CD4-positive, alpha-beta T cell treated with Interferon gamma for 1 hour (primary cell): Measurements from ENCODE around the gene SIRPB2.
A peak's percentile ranks its signal among the peaks of the same experiment; 100 is the strongest.

Experiments
- DNase-seq: peaks from one replicate; pipeline ENCODE4 v3.0.0-alpha.2; 2020

SIRPB2 gene

DNA sequence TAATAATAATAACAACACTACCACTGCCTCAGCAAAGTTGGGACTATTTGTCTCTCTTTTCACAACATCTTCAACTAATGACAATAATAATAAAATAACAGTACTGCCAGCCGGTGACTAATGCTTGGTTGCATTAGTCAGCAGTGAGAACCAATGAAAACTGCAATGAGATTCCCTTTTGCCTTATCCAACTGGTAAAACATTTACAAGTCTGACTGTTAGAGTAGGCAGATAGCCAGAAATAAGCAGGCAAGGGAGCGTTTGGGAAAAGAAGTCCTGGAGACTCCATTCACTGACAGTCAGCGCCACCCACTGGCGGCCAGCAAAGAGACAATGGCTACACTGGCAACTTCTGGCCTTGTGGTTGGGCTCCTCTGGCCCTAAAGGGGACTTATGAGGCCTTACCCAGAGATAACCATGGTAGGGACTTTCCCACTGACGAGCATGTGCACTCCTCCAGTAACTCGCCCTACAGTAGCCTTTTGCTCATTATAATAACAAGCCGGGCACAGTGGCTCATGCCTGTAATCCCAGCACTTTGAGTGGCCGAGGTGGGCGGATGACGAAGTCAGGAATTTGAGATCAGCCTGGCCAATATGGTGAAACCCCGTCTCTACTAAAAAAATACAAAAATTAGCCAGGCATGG is 21.2 kb downstream of the SIRPB2 start:
- DNase-seq, result peak; percentile 38

DNA sequence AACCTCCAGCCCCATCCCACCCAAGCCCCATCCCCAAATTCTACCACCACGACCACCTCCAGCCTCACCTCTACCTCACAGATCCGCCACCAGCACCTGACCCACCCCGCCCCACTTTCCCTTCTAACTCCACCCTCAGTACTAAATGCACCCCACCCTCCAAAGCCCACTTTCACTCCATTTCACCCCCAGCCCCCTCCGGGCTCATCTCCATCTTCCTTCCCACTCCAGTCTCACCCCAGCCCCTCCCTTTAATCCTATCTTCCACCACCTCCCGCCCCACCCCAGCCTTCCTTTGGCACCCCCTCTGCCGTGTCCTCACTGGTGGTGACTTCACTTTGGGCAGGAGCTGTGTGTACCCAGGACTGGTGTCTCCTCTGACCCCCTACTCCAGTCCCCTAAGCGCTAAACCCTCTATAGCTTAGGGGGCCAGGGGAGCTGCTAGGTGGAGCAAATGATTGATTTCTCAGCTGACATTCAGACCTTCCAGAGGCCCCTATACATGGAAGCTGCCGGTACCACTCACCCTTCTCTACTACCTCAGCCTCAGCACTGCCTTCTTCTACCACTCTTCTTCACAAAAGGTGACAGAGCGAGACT is 21.8 kb downstream of the SIRPB2 start:
- DNase-seq, result no peak

GRCh38 chr20:1468117-1468624 is 23.0 kb downstream of the SIRPB2 start:
- no peak for DNase-seq

GRCh38 chr20:1467355-1468116 is 23.7 kb downstream of the SIRPB2 start:
- peak; percentile 67 for DNase-seq

DNA sequence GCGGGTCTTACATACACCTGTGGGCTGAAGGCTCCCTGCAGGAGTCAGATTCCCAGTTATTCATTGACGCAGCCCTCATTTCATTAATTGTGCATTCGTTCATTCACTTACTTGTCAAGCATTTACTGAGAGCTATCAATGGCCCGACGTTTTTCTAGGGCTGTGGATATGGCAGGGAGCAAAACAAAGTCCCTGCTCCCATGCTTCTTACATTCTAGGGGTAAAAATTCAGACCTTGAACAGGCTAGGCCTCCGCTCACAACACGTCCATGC is 24.2 kb downstream of the SIRPB2 start:
- DNase-seq, result no peak

DNA sequence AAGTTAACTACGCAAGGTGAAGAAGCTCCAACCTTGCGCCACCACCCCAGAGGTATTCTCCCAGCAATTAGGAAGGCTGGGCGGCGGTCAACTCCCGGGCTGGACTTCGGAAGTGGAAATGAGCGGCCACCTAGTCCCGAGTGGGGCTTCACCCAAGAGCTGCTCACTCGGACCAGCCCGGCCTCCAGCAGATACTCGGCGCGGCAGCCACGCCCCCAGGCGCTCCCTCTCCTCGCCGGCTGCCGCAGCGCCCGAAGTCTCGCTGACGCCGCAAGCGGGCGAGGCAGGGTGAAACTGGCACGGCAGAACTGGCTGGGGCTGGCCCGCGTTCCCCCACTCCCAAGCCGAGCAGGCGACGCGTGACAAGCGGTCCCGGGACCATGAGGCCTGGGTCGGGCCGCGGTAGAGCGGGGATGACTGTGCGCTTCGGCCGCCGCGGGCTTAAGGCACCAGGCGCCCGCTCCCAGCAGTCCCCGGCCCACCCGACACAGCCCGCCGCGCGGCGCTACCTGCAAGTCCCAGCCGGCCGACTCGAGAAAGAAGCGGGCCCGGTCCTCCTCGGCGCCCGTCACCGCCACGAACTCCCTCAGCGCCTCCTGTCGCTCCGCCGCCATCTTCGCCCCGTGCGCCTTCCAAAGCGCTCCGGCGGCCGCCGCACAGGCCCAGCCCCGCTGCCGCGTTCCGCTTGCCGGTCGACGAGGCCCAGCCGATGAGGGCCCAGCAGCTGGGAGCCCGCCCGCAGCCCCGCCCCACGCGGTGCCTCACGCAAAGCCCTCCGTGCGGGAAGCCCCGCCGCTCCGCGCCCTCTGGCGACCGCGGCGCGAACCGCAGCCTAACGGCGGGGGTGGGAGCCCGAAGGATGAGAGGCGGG is 24.8 kb downstream of the SIRPB2 start, which contains the start of gene NSFL1C:
TSS of gene NSFL1C (minus strand) at position 639 of the 871 bp plus-strand sequence. CDS start at position 614, 25 bp downstream.
- DNase-seq, result peak; percentile 94

DNA sequence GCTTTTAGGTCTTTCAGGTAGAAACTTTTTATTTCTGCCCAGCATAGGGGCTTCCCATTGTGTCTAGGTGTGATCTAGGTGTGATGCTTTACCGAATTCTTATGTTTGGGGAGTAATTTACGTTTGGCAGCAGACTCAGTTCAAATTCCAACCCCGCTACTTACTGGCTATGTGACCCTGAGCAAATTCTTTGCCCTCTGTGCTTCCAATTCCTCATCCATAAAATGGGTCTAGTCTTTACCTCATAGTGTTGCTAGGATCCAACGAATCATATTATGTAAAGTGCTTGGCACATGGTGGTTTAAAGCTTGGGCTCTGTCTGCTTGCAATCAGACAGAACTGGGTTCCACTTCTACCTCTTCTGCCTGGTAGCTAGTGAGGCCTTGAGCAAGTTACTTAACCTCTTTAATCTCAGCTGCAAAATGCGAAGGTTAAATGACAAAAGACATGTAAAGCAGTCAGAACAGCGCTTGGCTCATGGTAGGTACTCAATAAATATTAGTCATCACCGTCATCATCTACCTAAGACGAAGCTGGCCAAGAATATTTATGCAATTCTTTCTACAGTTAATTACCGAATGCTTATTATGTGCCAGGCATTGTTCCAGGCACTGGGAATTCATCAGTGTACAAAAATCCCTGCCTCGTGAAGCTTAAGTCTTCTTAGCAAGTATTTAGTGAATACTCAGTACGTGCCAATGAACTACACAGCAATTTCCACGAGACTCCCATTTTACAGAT is 25.6 kb downstream of the SIRPB2 start:
- no peak for DNase-seq

- DNase-seq, result no peak
These were observed 27.1 kb downstream of the SIRPB2 start for GRCh38 chr20:1463971-1464570.

- DNase-seq, result no peak
These were observed 28.4 kb downstream of the SIRPB2 start for GRCh38 chr20:1462834-1463233.

GRCh38 chr20:1462001-1462400 is 29.2 kb downstream of the SIRPB2 start:
- no peak for DNase-seq

DNA sequence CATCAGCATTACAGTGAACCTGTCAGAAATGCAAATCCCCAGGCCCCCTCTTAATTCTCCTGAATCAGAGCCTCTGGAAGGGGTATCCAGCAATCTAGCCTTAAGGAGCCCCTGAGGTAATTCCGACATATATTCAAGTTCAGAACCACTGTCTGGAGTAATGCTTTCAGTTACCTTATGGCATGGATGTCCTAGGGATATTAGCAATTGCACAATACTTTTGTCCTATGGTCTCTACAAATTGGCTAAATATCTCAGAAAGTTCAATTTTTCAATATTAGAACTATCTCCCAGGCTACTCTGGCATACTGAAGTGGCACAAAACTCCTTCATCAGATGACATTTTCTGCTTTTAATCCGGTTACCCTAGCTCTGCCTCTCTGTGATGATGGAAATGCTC is 30.9 kb downstream of the SIRPB2 start:
- DNase-seq, result no peak

- no peak for DNase-seq
These were observed 33.2 kb downstream of the SIRPB2 start for GRCh38 chr20:1457992-1458391.

GRCh38 chr20:1456300-1456699 is 34.9 kb downstream of the SIRPB2 start:
- no peak for DNase-seq

- no peak for DNase-seq
These were observed 40.2 kb downstream of the SIRPB2 start for GRCh38 chr20:1450926-1451491.

- DNase-seq, result no peak
These were observed 41.9 kb downstream of the SIRPB2 start for GRCh38 chr20:1449370-1449769.

- no peak for DNase-seq
These were observed 43.1 kb downstream of the SIRPB2 start for GRCh38 chr20:1448081-1448620.

- no peak for DNase-seq
These were observed 44.7 kb downstream of the SIRPB2 start for GRCh38 chr20:1446536-1446935.

- DNase-seq, result no peak
These were observed 48.1 kb downstream of the SIRPB2 start for GRCh38 chr20:1443085-1443484.

GRCh38 chr20:1442304-1442703 is 48.9 kb downstream of the SIRPB2 start:
- DNase-seq, result no peak

DNA sequence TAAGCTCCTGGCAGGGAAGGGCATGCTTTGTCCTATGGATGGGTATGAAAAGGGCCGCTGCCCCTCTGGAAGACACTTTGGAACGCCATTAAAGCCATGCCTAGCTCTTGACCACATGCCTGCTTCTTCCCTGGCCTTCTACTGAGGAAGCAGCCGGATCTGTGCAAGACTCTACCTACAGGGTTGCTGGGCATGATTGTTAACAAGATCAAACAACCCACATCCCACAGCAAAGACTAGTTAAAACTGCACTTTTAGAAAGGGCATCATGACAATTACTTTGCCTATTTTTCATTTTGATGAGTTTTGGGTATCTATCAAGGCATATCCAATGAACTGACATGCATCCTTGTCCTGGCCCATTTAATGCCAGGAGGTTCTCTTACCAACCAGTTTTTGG is 50.1 kb downstream of the SIRPB2 start:
- no peak for DNase-seq

- DNase-seq, result peak; percentile 7
These were observed 51.2 kb downstream of the SIRPB2 start for GRCh38 chr20:1440024-1440423.
